Prostate gland (tissue), 2 donors: ENCODE data around the gene GYG1. TPM values are rescaled to one million over a fixed set of nuclear protein-coding genes. Genes with fewer than 3 reads are reported as not detected.

Experiments
- DNase-seq: peaks from one replicate; pipeline ENCODE4 v3.0.0-alpha.2; 2019; ENCODE audit warnings: low spot score
- H3K27ac ChIP-seq, 2 donors: fragments of 200-600 bp; sonication (generic); 2 replicates each; pipeline ENCODE4 v1.5.1; 2017 to 2019
- H3K27me3 ChIP-seq: fragments of 200-600 bp; sonication (generic); replicated peaks from 2 replicates; pipeline ENCODE4 v1.5.1; 2019; ENCODE audit not compliant: insufficient read depth
- H3K36me3 ChIP-seq, 2 donors: fragments of 200-600 bp; sonication (generic); 1 replicate in 1 of 2; 2 replicates in 1 of 2; pipeline versions ENCODE4 v1.5.1 to v1.8.1; 2017 to 2019
- H3K4me1 ChIP-seq: fragments of 200-600 bp; sonication (generic); replicated peaks from 2 replicates; pipeline ENCODE4 v1.5.1; 2019
- H3K4me3 ChIP-seq, 2 donors: fragments of 200-600 bp; sonication (generic); 2 replicates each; pipeline ENCODE4 v1.5.1; 2017 to 2019
- H3K9me3 ChIP-seq: fragments of 200-600 bp; sonication (generic); 2 replicates; pipeline ENCODE4 v1.5.1; 2017
- CTCF ChIP-seq, 4 experiments: fragments of 200-600 bp in 2 of 4; fragments of 450-650 bp in 2 of 4; sonication (generic) in 2 of 4; IDR thresholded peaks; 1 replicate in 3 of 4; 2 replicates in 1 of 4; pipeline ENCODE4 v1.5.1; 2016 to 2019; ENCODE audit warnings: antibody characterized with exemption in 4 of 4, mild to moderate bottlenecking in 2 of 4, moderate library complexity in 2 of 4
- POLR2A ChIP-seq: fragments of 450-650 bp; IDR thresholded peaks from one replicate; pipeline ENCODE4 v1.6.1; 2016; ENCODE audit warnings: antibody characterized with exemption, mild to moderate bottlenecking
- POLR2AphosphoS5 ChIP-seq: sonication (generic); formaldehyde crosslinking; IDR thresholded peaks from one replicate; pipeline ENCODE4 v1.6.1; 2017; ENCODE audit warnings: antibody characterized with exemption
- WGBS: methylation state at CpG from one replicate; pipeline ENCODE4 v1.1.5; 2018; 5-methylcytosine and 5-hydroxymethylcytosine counted together
- intact Hi-C: fragments of 100-400 bp; cut with DNase I; formaldehyde crosslinking; loops from one replicate; pipeline ENCODE4 v1.14.2; 2022
- total RNA-seq, 2 donors: library from RNA; depleted of rRNA; stranded (reverse); fragments of >200 nt; gene quantifications; one replicate each; pipeline ENCODE4 v1.1.0, GENCODE V29; 2016

Gene GYG1
- total RNA-seq, 2 donors from 2014 or later: 37.4 to 69.5 TPM

- whole genome bisulfite sequencing: 66% methylated on average over 3 of the region's 3 CpGs
- no peak for TF ChIP-seq POLR2A
- no peak for TF ChIP-seq POLR2AphosphoS5
- no peak for TF ChIP-seq CTCF (IDR thresholded peaks at IDR 0.05)
- H3K4me3 ChIP-seq: no peak overlapping the region
- intact Hi-C loops: loop anchor here (10.0 kb wide), 1 partner anchor 69 kb away; the partner anchor contains the start of gene HLTF
- no peaks in the 10 kb centered on the region for H3K27me3 ChIP-seq
- no peaks in the 10 kb centered on the region for H3K4me1 ChIP-seq
- H3K36me3 ChIP-seq: no peaks in the 10 kb centered on the region
- H3K9me3 ChIP-seq: no peaks in the 10 kb centered on the region
- no peak for DNase-seq
- H3K27ac ChIP-seq: no peak overlapping the region
Measured at GRCh38 chr3:149015393-149015792, 24.1 kb downstream of the GYG1 start.

GRCh38 chr3:149016242-149016641 is 24.9 kb downstream of the GYG1 start:
- 94% methylated on average over 2 of the region's 2 CpGs for whole genome bisulfite sequencing
- Histone ChIP-seq H3K4me3 (no peak overlapping the region), H3K27me3 (no peaks in the 10 kb centered on the region), H3K27ac (peak overlapping the region in 1 of 2 donors; percentile 12), H3K9me3 (no peaks in the 10 kb centered on the region), H3K36me3 (no peaks in the 10 kb centered on the region), H3K4me1 (no peaks in the 10 kb centered on the region)
- intact Hi-C loops: loop anchor here (10.0 kb wide), 1 partner anchor 69 kb away; the partner anchor contains the start of gene HLTF
- TF ChIP-seq POLR2AphosphoS5 (no peak), CTCF (IDR thresholded peaks at IDR 0.05) (no peak), POLR2A (no peak)
- no peak for DNase-seq

GRCh38 chr3:149016669-149017541 is 25.6 kb downstream of the GYG1 start:
- H3K9me3 ChIP-seq: no peaks in the 10 kb centered on the region
- TF ChIP-seq CTCF (IDR thresholded peaks at IDR 0.05): no peak
- TF ChIP-seq POLR2A: no peak
- TF ChIP-seq POLR2AphosphoS5: peak; percentile 56
- intact Hi-C loops: loop anchor here (10.0 kb wide), 1 partner anchor 68 kb away; the partner anchor contains the start of gene HLTF
- no peaks in the 10 kb centered on the region for H3K4me1 ChIP-seq
- no peaks in the 10 kb centered on the region for H3K27me3 ChIP-seq
- H3K4me3 ChIP-seq: no peak overlapping the region
- DNase-seq: no peak
- H3K27ac ChIP-seq: peak overlapping the region in 1 of 2 donors; percentile 12
- 41% methylated on average over 9 of the region's 9 CpGs for WGBS
- no peaks in the 10 kb centered on the region for H3K36me3 ChIP-seq

- intact Hi-C loops: loop anchor here (10.0 kb wide), 1 partner anchor 67 kb away; the partner anchor contains the start of gene HLTF
Measured at GRCh38 chr3:149018247-149018646, 26.9 kb downstream of the GYG1 start.

More at GRCh38 chr3:149018247-149018646, 26.9 kb downstream of the GYG1 start:
- Histone ChIP-seq H3K36me3 (no peaks in the 10 kb centered on the region), H3K27ac (no peak overlapping the region), H3K27me3 (no peaks in the 10 kb centered on the region), H3K4me3 (no peak overlapping the region), H3K9me3 (no peaks in the 10 kb centered on the region), H3K4me1 (no peaks in the 10 kb centered on the region)
- WGBS: 0% methylated on average over 1 of the region's 1 CpG
- DNase-seq: no peak
- TF ChIP-seq CTCF (IDR thresholded peaks at IDR 0.05): no peak
- no peak for TF ChIP-seq POLR2A
- no peak for TF ChIP-seq POLR2AphosphoS5
